Trophoblast cell (in vitro differentiated cells and primary cell): ENCODE data around the gene CCDC177. TPM values are rescaled to one million over a fixed set of nuclear protein-coding genes. Genes with fewer than 3 reads are reported as not detected.

Source experiments
- DNase-seq, 2 donors: peaks; one replicate each; pipeline ENCODE4 v3.0.0-alpha.2; 2016
- H2AFZ ChIP-seq: 2 replicates; pipeline ENCODE4 v1.6.1; 2013; ENCODE audit warnings: low read length, moderate library complexity, mild to moderate bottlenecking; ENCODE audit not compliant: insufficient read depth, poor library complexity
- H2AK5ac ChIP-seq: 2 replicates; pipeline ENCODE4 v1.6.1; 2013; ENCODE audit warnings: mild to moderate bottlenecking, low read length
- H2BK120ac ChIP-seq: 2 replicates; pipeline ENCODE4 v1.6.1; 2013; ENCODE audit warnings: low read length, mild to moderate bottlenecking, moderate library complexity; ENCODE audit not compliant: insufficient read depth, poor library complexity
- H2BK12ac ChIP-seq: 2 replicates; pipeline ENCODE4 v1.6.1; 2013; ENCODE audit warnings: mild to moderate bottlenecking, low read length, moderate library complexity
- H2BK5ac ChIP-seq: 2 replicates; pipeline ENCODE4 v1.6.1; 2013; ENCODE audit warnings: low read length, low read depth, moderate library complexity, mild to moderate bottlenecking; ENCODE audit not compliant: poor library complexity
- H3K14ac ChIP-seq: 2 replicates; pipeline ENCODE4 v1.6.1; 2013; ENCODE audit warnings: mild to moderate bottlenecking, low read length
- H3K18ac ChIP-seq: 2 replicates; pipeline ENCODE4 v1.6.1; 2013; ENCODE audit warnings: mild to moderate bottlenecking, low read length
- H3K23ac ChIP-seq: 2 replicates; pipeline ENCODE4 v1.6.1; 2013; ENCODE audit warnings: low read length
- H3K27ac ChIP-seq: 2 replicates; pipeline ENCODE4 v1.5.1; 2013; ENCODE audit warnings: low read depth, mild to moderate bottlenecking, inconsistent platforms, low read length, moderate library complexity
- H3K27me3 ChIP-seq: 2 replicates; pipeline ENCODE4 v1.6.1; 2013; ENCODE audit warnings: inconsistent platforms, mild to moderate bottlenecking, low read length, moderate library complexity; ENCODE audit not compliant: insufficient read depth
- H3K36me3 ChIP-seq, 2 experiments: 1 replicate in 1 of 2; 2 replicates in 1 of 2; pipeline ENCODE4 v1.6.1; 2013; ENCODE audit warnings: low read length in 2 of 2, mild to moderate bottlenecking in 2 of 2, moderate library complexity in 1 of 2; ENCODE audit not compliant: insufficient read depth in 2 of 2, control insufficient read depth in 1 of 2
- H3K4ac ChIP-seq: 2 replicates; pipeline ENCODE4 v1.6.1; 2013; ENCODE audit warnings: low read depth, mild to moderate bottlenecking, low read length, moderate library complexity
- H3K4me1 ChIP-seq, 2 experiments: 1 replicate in 1 of 2; 2 replicates in 1 of 2; pipeline ENCODE4 v1.6.1; 2013; ENCODE audit warnings: low read length in 2 of 2, mild to moderate bottlenecking in 2 of 2, moderate library complexity in 1 of 2; ENCODE audit not compliant: insufficient read depth in 2 of 2, control insufficient read depth in 1 of 2
- H3K4me2 ChIP-seq: 2 replicates; pipeline ENCODE4 v1.6.1; 2013; ENCODE audit warnings: inconsistent platforms, mild to moderate bottlenecking, low read length, moderate library complexity
- H3K4me3 ChIP-seq: 2 replicates; pipeline ENCODE4 v1.5.1; 2013; ENCODE audit warnings: mild to moderate bottlenecking, low read depth, low read length, inconsistent platforms
- H3K79me1 ChIP-seq: one replicate; pipeline ENCODE4 v1.6.1; 2013; ENCODE audit warnings: low read length
- H3K79me2 ChIP-seq: 2 replicates; pipeline ENCODE4 v1.6.1; 2013; ENCODE audit warnings: low read length, mild to moderate bottlenecking; ENCODE audit not compliant: control insufficient read depth, insufficient read depth, poor library complexity
- H3K9ac ChIP-seq: 2 replicates; pipeline ENCODE4 v1.6.1; 2013; ENCODE audit warnings: mild to moderate bottlenecking, low read length
- H3K9me3 ChIP-seq: 2 replicates; pipeline ENCODE4 v1.6.1; 2013; ENCODE audit warnings: low read depth, mild to moderate bottlenecking, control low read depth, inconsistent platforms, low read length; ENCODE audit not compliant: insufficient read depth
- H4K12ac ChIP-seq: 2 replicates; pipeline ENCODE4 v1.6.1; 2013; ENCODE audit warnings: low read depth, mild to moderate bottlenecking, low read length, moderate library complexity
- H4K8ac ChIP-seq: 2 replicates; pipeline ENCODE4 v1.6.1; 2013; ENCODE audit warnings: low read depth, mild to moderate bottlenecking, low read length, moderate library complexity
- H4K91ac ChIP-seq: one replicate; pipeline ENCODE4 v1.6.1; 2013; ENCODE audit warnings: low read depth, mild to moderate bottlenecking, low read length, moderate library complexity
- WGBS: extraction: QIAGEN DNeasy Blood & Tissue Kit; methylation state at CpG from one replicate; pipeline ENCODE4 v1.1.7; 2013; ENCODE audit warnings: missing lambda C conversion rate; ENCODE audit not compliant: insufficient read length, insufficient coverage; ENCODE audit errors: extremely low coverage; 5-methylcytosine and 5-hydroxymethylcytosine counted together
- polyA plus RNA-seq: library from polyadenylated mRNA; stranded (reverse); fragments of 200-250 nt; gene quantifications from 2 replicates; pipeline ENCODE4 v1.2.3, GENCODE V29; 2013

CCDC177 gene
- polyA plus RNA-seq = 0.01 TPM in 1 of 2 replicates, not detected in the other

- Histone ChIP-seq H3K9ac (no peak within 1 kb of the TSS), H3K79me1 (no peaks in the 10 kb centered on the region), H4K12ac (no peak within 1 kb of the TSS), H2BK120ac (no peak within 1 kb of the TSS), H3K9me3 (peaks cover 3% of the 10 kb centered on the region), H3K36me3 (no peaks in the 10 kb centered on the region), H3K14ac (no peak within 1 kb of the TSS), H3K27ac (no peak within 1 kb of the TSS), H3K27me3 (peaks cover 15% of the 10 kb centered on the region), H3K4me2 (peak within 1 kb of the TSS; percentile 75), H3K23ac (no peak within 1 kb of the TSS), H2BK12ac (no peak within 1 kb of the TSS), H2AK5ac (no peak within 1 kb of the TSS), H3K4me3 (no peak within 1 kb of the TSS), H4K8ac (no peak within 1 kb of the TSS), H4K91ac (no peak within 1 kb of the TSS), H2BK5ac (no peak within 1 kb of the TSS), H3K4ac (no peak within 1 kb of the TSS), H2AFZ (no peak within 1 kb of the TSS), H3K79me2 (no peaks in the 10 kb centered on the region), H3K18ac (no peak within 1 kb of the TSS), H3K4me1 (peaks cover 9% of the 10 kb centered on the region in 2 experiments)
- no CpG with 5 or more reads among the region's 52 CpGs for WGBS
- DNase-seq = peak; percentile 40 to 79
These were observed at the start of gene CCDC177 for GRCh38 chr14:69574263-69574953. TSS of gene CCDC177 (minus strand) at chr14:69574871. CDS start at chr14:69573622, 1,249 bp downstream.

GRCh38 chr14:69624136-69624535 lies 49.5 kb upstream of the CCDC177 start:
- DNase-seq = no peak
- H3K4me3 ChIP-seq = no peak overlapping the region
- no peak overlapping the region for H3K4me2 ChIP-seq
- H2BK12ac ChIP-seq = no peak overlapping the region
- H4K12ac ChIP-seq = no peak overlapping the region
- H3K79me1 ChIP-seq = peaks cover 2% of the 10 kb centered on the region
- no peak overlapping the region for H3K4ac ChIP-seq
- no peaks in the 10 kb centered on the region for H3K36me3 ChIP-seq
- H2BK5ac ChIP-seq = no peak overlapping the region
- no peak overlapping the region for H4K91ac ChIP-seq
- H3K23ac ChIP-seq = no peak overlapping the region
- H3K18ac ChIP-seq = no peak overlapping the region
- WGBS = no CpG with 5 or more reads among the region's 4 CpGs
- no peak overlapping the region for H4K8ac ChIP-seq
- H2AFZ ChIP-seq = no peak overlapping the region
- peaks cover 7 to 9% of the 10 kb centered on the region in 2 experiments for H3K4me1 ChIP-seq
- no peak overlapping the region for H3K27ac ChIP-seq
- no peaks in the 10 kb centered on the region for H3K79me2 ChIP-seq
- H3K14ac ChIP-seq = no peak overlapping the region
- no peak overlapping the region for H2AK5ac ChIP-seq
- H3K9me3 ChIP-seq = no peaks in the 10 kb centered on the region
- H3K27me3 ChIP-seq = no peaks in the 10 kb centered on the region
- no peak overlapping the region for H2BK120ac ChIP-seq
- H3K9ac ChIP-seq = no peak overlapping the region

GRCh38 chr14:69620981-69621380 lies 46.3 kb upstream of the CCDC177 start:
- H4K8ac ChIP-seq = no peak overlapping the region
- H4K91ac ChIP-seq = no peak overlapping the region
- H3K4me1 ChIP-seq = peaks cover 7 to 9% of the 10 kb centered on the region in 2 experiments
- DNase-seq = no peak
- H3K27ac ChIP-seq = no peak overlapping the region
- H3K4me3 ChIP-seq = no peak overlapping the region
- no peak overlapping the region for H3K14ac ChIP-seq
- no peak overlapping the region for H2BK120ac ChIP-seq
- H3K27me3 ChIP-seq = no peaks in the 10 kb centered on the region
- H3K36me3 ChIP-seq = no peaks in the 10 kb centered on the region
- H3K9me3 ChIP-seq = no peaks in the 10 kb centered on the region
- no peak overlapping the region for H2AFZ ChIP-seq
- H3K9ac ChIP-seq = no peak overlapping the region
- H3K79me1 ChIP-seq = peaks cover 2% of the 10 kb centered on the region
- H2BK5ac ChIP-seq = no peak overlapping the region
- H4K12ac ChIP-seq = no peak overlapping the region
- no peak overlapping the region for H2BK12ac ChIP-seq
- no peak overlapping the region for H3K4me2 ChIP-seq
- no peak overlapping the region for H3K18ac ChIP-seq
- WGBS = no CpG with 5 or more reads among the region's 2 CpGs
- H3K79me2 ChIP-seq = no peaks in the 10 kb centered on the region
- no peak overlapping the region for H2AK5ac ChIP-seq
- H3K4ac ChIP-seq = no peak overlapping the region
- H3K23ac ChIP-seq = no peak overlapping the region

- peaks cover 4 to 6% of the 10 kb centered on the region in 2 experiments for H3K4me1 ChIP-seq
- no peak overlapping the region for H4K91ac ChIP-seq
- WGBS = 100% methylated on average over 2 of the region's 5 CpGs
- H3K79me1 ChIP-seq = peaks cover 2% of the 10 kb centered on the region
- no peak overlapping the region for H3K23ac ChIP-seq
- no peak overlapping the region for H2AK5ac ChIP-seq
- H4K8ac ChIP-seq = no peak overlapping the region
- no peak overlapping the region for H3K4me3 ChIP-seq
- H3K18ac ChIP-seq = no peak overlapping the region
- H2AFZ ChIP-seq = no peak overlapping the region
- H3K27ac ChIP-seq = no peak overlapping the region
- H3K36me3 ChIP-seq = no peaks in the 10 kb centered on the region
- H3K79me2 ChIP-seq = no peaks in the 10 kb centered on the region
- H3K14ac ChIP-seq = no peak overlapping the region
- no peak overlapping the region for H3K4ac ChIP-seq
- H2BK12ac ChIP-seq = no peak overlapping the region
- no peak overlapping the region for H2BK120ac ChIP-seq
- H4K12ac ChIP-seq = no peak overlapping the region
- DNase-seq = peak in 1 of 2 donors; percentile 38
- H3K27me3 ChIP-seq = no peaks in the 10 kb centered on the region
- no peaks in the 10 kb centered on the region for H3K9me3 ChIP-seq
- H3K9ac ChIP-seq = no peak overlapping the region
- no peak overlapping the region for H2BK5ac ChIP-seq
- H3K4me2 ChIP-seq = peak overlapping the region; percentile 19
These were observed 45.5 kb upstream of the CCDC177 start for GRCh38 chr14:69620211-69620611.
